Measurements from ENCODE around the gene WDPCP. TPM values are rescaled to one million over a fixed set of nuclear protein-coding genes. Genes with fewer than 3 reads are reported as not detected.

WDPCP gene
- polyA plus RNA-seq, 1 of the 3 experiments (the other 2 are of a cell fraction), result 3.1 TPM

- TF ChIP-seq TCF12 (IDR thresholded peaks at IDR 0.05), result no peak
- no peak for TF ChIP-seq FOXJ3 (CRISPR knock-in tag; IDR thresholded peaks at IDR 0.05)
Measured at GRCh38 chr2:63486861-63487290, 101.4 kb downstream of the WDPCP start (continued).

GRCh38 chr2:63484901-63485300 is 103.4 kb downstream of the WDPCP start:
- Histone ChIP-seq H3K9me2 (no peaks in the 10 kb centered on the region; the same call in 1 of the 2 replicates), H3K4me1 (ENCODE audit: control insufficient read depth in 1 of 2, insufficient read depth in 2 of 2, low read depth in 1 of 2, low read length in 1 of 2) (no peaks in the 10 kb centered on the region), H3K36me3 (replicated peaks in 1 of 2; ENCODE audit: control insufficient read depth in 1 of 2, insufficient read depth in 2 of 2, low read length in 1 of 2) (peaks cover 4% of the 10 kb centered on the region in 2 experiments), H3K4me2 (no peak overlapping the region), H3F3A (replicated peaks; ENCODE audit: insufficient read depth) (no peaks in the 10 kb centered on the region), H3K27ac (ENCODE audit: low read depth in 2 of 2, low read length in 1 of 2) (no peak overlapping the region), H3K9me3 (no peaks in the 10 kb centered on the region), H3K4me3 (ENCODE audit: low read depth in 2 of 2, low read length in 1 of 2) (no peak overlapping the region), H4K20me1 (ENCODE audit: insufficient read depth) (no peaks in the 10 kb centered on the region), H2AFZ (ENCODE audit: low read depth) (no peak overlapping the region), H3K9ac (no peak overlapping the region), H3K79me2 (ENCODE audit: insufficient read depth) (no peaks in the 10 kb centered on the region), H3K27me3 (ENCODE audit: insufficient read depth) (no peaks in the 10 kb centered on the region)
- no peak for DNase-seq
- CTCF ChIA-PET, result interaction anchor here (0.6 to 1.8 kb wide), 4 partner anchors 13 to 697 kb away, joined by 3 to 4 read pairs (median 3); no protein-coding TSS in a partner anchor
- 92% methylated on average over 6 of the region's 6 CpGs for WGBS (ENCODE audit: low lambda C conversion rate)
- POLR2A ChIA-PET, result no interaction called here
- no peak for TF ChIP-seq FOXJ3 (CRISPR knock-in tag; IDR thresholded peaks at IDR 0.05)
- TF ChIP-seq PBX3 (IDR thresholded peaks at IDR 0.05), result no peak
- TF ChIP-seq MAX (IDR thresholded peaks at IDR 0.05; ENCODE audit: low read depth), result no peak
- TF ChIP-seq JUND (IDR thresholded peaks at IDR 0.05), result no peak
- TF ChIP-seq MXI1 (IDR thresholded peaks at IDR 0.05; ENCODE audit: low read depth, low read length), result no peak
- no peak for TF ChIP-seq RAD21 (IDR thresholded peaks at IDR 0.05; ENCODE audit: low read length)
- TF ChIP-seq TCF12 (IDR thresholded peaks at IDR 0.05), result no peak
- no peak for TF ChIP-seq NRF1 (IDR thresholded peaks at IDR 0.05; ENCODE audit: low read depth, low read length)
- no peak for TF ChIP-seq TEAD4 (IDR thresholded peaks at IDR 0.05; ENCODE audit: borderline replicate concordance, insufficient read depth)
- TF ChIP-seq FOXM1 (IDR thresholded peaks at IDR 0.05; ENCODE audit: low read depth), result no peak
- TF ChIP-seq YY1 (IDR thresholded peaks at IDR 0.05; ENCODE audit: low read depth), result no peak
- no peak for TF ChIP-seq MEF2A (IDR thresholded peaks at IDR 0.05; ENCODE audit: borderline replicate concordance, low read depth)
- no peak for TF ChIP-seq TAF1 (IDR thresholded peaks at IDR 0.05; ENCODE audit: borderline replicate concordance, low read depth, low read length)
- TF ChIP-seq POLR2AphosphoS5 (IDR thresholded peaks at IDR 0.05; ENCODE audit: low read depth, low read length), result no peak
- no peak for TF ChIP-seq EP300 (IDR thresholded peaks at IDR 0.05; ENCODE audit: borderline replicate concordance in 1 of 2, low read depth in 1 of 2, low read length in 1 of 2)
- TF ChIP-seq, protein P1, sequence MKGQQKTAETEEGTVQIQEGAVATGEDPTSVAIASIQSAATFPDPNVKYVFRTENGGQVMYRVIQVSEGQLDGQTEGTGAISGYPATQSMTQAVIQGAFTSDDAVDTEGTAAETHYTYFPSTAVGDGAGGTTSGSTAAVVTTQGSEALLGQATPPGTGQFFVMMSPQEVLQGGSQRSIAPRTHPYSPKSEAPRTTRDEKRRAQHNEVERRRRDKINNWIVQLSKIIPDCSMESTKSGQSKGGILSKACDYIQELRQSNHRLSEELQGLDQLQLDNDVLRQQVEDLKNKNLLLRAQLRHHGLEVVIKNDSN (IDR thresholded peaks at IDR 0.05; ENCODE audit: borderline replicate concordance, low read depth), result no peak
- no peak for TF ChIP-seq ELF1 (IDR thresholded peaks at IDR 0.05)
